HepG2 (cell line): Measurements from ENCODE around the gene TWNK. TPM values are rescaled to one million over a fixed set of nuclear protein-coding genes. Genes with fewer than 3 reads are reported as not detected.

Experiments used
- ATAC-seq: fragments of 200-7000 bp; cut with Tn5 transposase; 3 replicates; pipeline ENCODE4 v1.9.1; 2020; ENCODE audit warnings: mild to moderate bottlenecking, moderate library complexity
- BruUV-seq: library from RNA; stranded (reverse); fragments of 400-500 nt; replicated peaks from 2 replicates; lab custom pipeline; 2021; lab: Mats Ljungman, UMichigan
- CTCF ChIA-PET: fragments of 300-600 bp; formaldehyde crosslinking; extraction: SDS; loops from one replicate; lab custom pipeline; 2021; ENCODE audit warnings: low total read pairs, inconsistent platforms, low intra/inter-chr PET ratio; lab: Yijun Ruan, JAX
- POLR2A ChIA-PET: fragments of 350-600 bp; sonication (Branson Sonifier 250); formaldehyde crosslinking; loops from one replicate; lab custom pipeline; 2020; ENCODE audit warnings: antibody characterized with exemption, inconsistent platforms; lab: Yijun Ruan, JAX
- DNase-seq: peaks from one replicate; pipeline ENCODE4 v3.0.0-alpha.2; 2015; ENCODE audit warnings: low spot score
- FAIRE-seq: peaks from 3 replicates; lab custom pipeline; 2011; peaks lifted over from hg19 to GRCh38; lab: Jason Lieb, UNC
- H2AFZ ChIP-seq: one replicate; pipeline ENCODE4 v1.6.1; 2011; ENCODE audit warnings: low read length, inconsistent platforms
- H3K27ac ChIP-seq: fragments of 300-600 bp; 3 replicates; pipeline ENCODE4 v1.8.0; 2011; ENCODE audit warnings: mixed run types, mild to moderate bottlenecking, mixed read lengths, low read length, inconsistent platforms; ENCODE audit not compliant: insufficient read depth; ENCODE audit errors: extremely low read length
- H3K27me3 ChIP-seq, 2 experiments: fragments of 200-600 bp in 1 of 2; 2 replicates in 1 of 2; 3 replicates in 1 of 2; pipeline versions ENCODE4 v1.6.0 to v1.8.0; 2011; ENCODE audit warnings: low read length in 2 of 2, mild to moderate bottlenecking in 2 of 2, moderate library complexity in 2 of 2, inconsistent platforms in 1 of 2; ENCODE audit not compliant: insufficient read depth in 2 of 2, control insufficient read depth in 1 of 2
- H3K36me3 ChIP-seq, 2 experiments: fragments of 200-600 bp in 1 of 2; replicated peaks in 1 of 2; 2 replicates in 1 of 2; 3 replicates in 1 of 2; pipeline versions ENCODE4 v1.5.1 to v1.8.0; 2011; ENCODE audit warnings: low read length in 2 of 2, inconsistent platforms in 1 of 2; ENCODE audit not compliant: insufficient read depth in 2 of 2, control insufficient read depth in 1 of 2
- H3K4me1 ChIP-seq: 2 replicates; pipeline ENCODE4 v1.5.1; 2012; ENCODE audit warnings: low read length, inconsistent platforms; ENCODE audit not compliant: insufficient read depth
- H3K4me2 ChIP-seq: 2 replicates; pipeline ENCODE4 v1.6.0; 2011; ENCODE audit warnings: low read depth, low read length, inconsistent platforms
- H3K4me3 ChIP-seq, 3 experiments: fragments of 200-600 bp in 1 of 3; sonication (generic), shearing (Covaris generic) in 1 of 3; replicated peaks in 1 of 3; 2 replicates each; pipeline ENCODE4 v1.5.1; 2011 to 2016; ENCODE audit warnings: low read length in 3 of 3, inconsistent platforms in 2 of 3, low read depth in 2 of 3, mild to moderate bottlenecking in 2 of 3, control low read depth in 1 of 3, mixed read lengths in 1 of 3; ENCODE audit not compliant: insufficient read depth in 1 of 3
- H3K79me2 ChIP-seq: one replicate; pipeline ENCODE4 v1.6.1; 2011; ENCODE audit warnings: low read length, inconsistent platforms; ENCODE audit not compliant: insufficient read depth
- H3K9ac ChIP-seq: 2 replicates; pipeline ENCODE4 v1.6.0; 2011; ENCODE audit warnings: mild to moderate bottlenecking, low read depth, low read length, inconsistent platforms; ENCODE audit not compliant: insufficient read depth
- H3K9me3 ChIP-seq: 2 replicates; pipeline ENCODE4 v1.5.1; 2012; ENCODE audit warnings: mild to moderate bottlenecking, low read length
- H4K20me1 ChIP-seq: 2 replicates; pipeline ENCODE4 v1.6.0; 2011; ENCODE audit warnings: inconsistent platforms, mild to moderate bottlenecking, low read length, moderate library complexity; ENCODE audit not compliant: insufficient read depth
- FIP1L1 ChIP-seq: fragments of 200-400 bp; formaldehyde crosslinking; IDR thresholded peaks from 2 replicates; pipeline ENCODE4 v1.6.1; 2018; ENCODE audit warnings: low read depth, mild to moderate bottlenecking, low read length, moderate library complexity, borderline replicate concordance; ENCODE audit not compliant: insufficient read depth
- FOXP4 ChIP-seq: sonication (generic); formaldehyde crosslinking; IDR thresholded peaks from 2 replicates; pipeline ENCODE4 v1.4.0; 2020; ENCODE audit warnings: missing genetic modification reagents
- GZF1 ChIP-seq: sonication (generic); formaldehyde crosslinking; IDR thresholded peaks from 2 replicates; pipeline ENCODE4 v1.5.1; 2020; ENCODE audit warnings: mild to moderate bottlenecking, missing genetic modification reagents
- HCFC1 ChIP-seq: fragments of 150-350 bp; IDR thresholded peaks from 2 replicates; pipeline ENCODE4 v1.6.1; 2014; ENCODE audit warnings: low read depth, low read length
- JARID2 ChIP-seq: sonication (generic); formaldehyde crosslinking; IDR thresholded peaks from 2 replicates; pipeline ENCODE4 v1.8.1; 2023; ENCODE audit warnings: missing genetic modification reagents, inconsistent platforms; ENCODE audit not compliant: insufficient replicate concordance
- PITX1 ChIP-seq: sonication (generic); formaldehyde crosslinking; IDR thresholded peaks from 2 replicates; pipeline ENCODE4 v1.5.1; 2020; ENCODE audit warnings: mild to moderate bottlenecking, missing genetic modification reagents
- SATB2 ChIP-seq: sonication (generic); formaldehyde crosslinking; IDR thresholded peaks from 2 replicates; pipeline ENCODE4 v1.5.0; 2020; ENCODE audit warnings: missing genetic modification reagents
- SIN3A ChIP-seq: IDR thresholded peaks from 2 replicates; pipeline ENCODE4 v1.6.1; 2011; ENCODE audit warnings: low read depth, mild to moderate bottlenecking, control low read depth, low read length, borderline replicate concordance
- SNAI1 ChIP-seq: sonication (generic); formaldehyde crosslinking; IDR thresholded peaks from 2 replicates; pipeline ENCODE4 v1.5.0; 2020; ENCODE audit warnings: mild to moderate bottlenecking, missing genetic modification reagents, borderline replicate concordance
- SSRP1 ChIP-seq: IDR thresholded peaks from 2 replicates; pipeline ENCODE4 v1.6.1; 2016; ENCODE audit warnings: control low read depth
- XRCC5 ChIP-seq: fragments of 200-400 bp; formaldehyde crosslinking; optimal IDR thresholded peaks from 2 replicates; pipeline ENCODE3; 2017; ENCODE audit warnings: mild to moderate bottlenecking, low read length
- ZBTB34 ChIP-seq: sonication (generic); formaldehyde crosslinking; IDR thresholded peaks from 2 replicates; pipeline ENCODE4 v1.8.0; 2022; ENCODE audit warnings: mild to moderate bottlenecking, missing genetic modification reagents
- ZNF235 ChIP-seq: sonication (generic); formaldehyde crosslinking; IDR thresholded peaks from 2 replicates; pipeline ENCODE4 v1.8.1; 2023; ENCODE audit warnings: mild to moderate bottlenecking, missing genetic modification reagents, borderline replicate concordance
- ZNF264 ChIP-seq: sonication (generic); formaldehyde crosslinking; IDR thresholded peaks from 2 replicates; pipeline ENCODE4 v1.4.0; 2020; ENCODE audit warnings: missing genetic modification reagents
- ZNF275 ChIP-seq: sonication (generic); formaldehyde crosslinking; IDR thresholded peaks from 2 replicates; pipeline ENCODE4 v1.8.0; 2022; ENCODE audit warnings: missing genetic modification reagents, mild to moderate bottlenecking, inconsistent platforms, borderline replicate concordance
- ZNF34 ChIP-seq: sonication (generic); formaldehyde crosslinking; IDR thresholded peaks from 2 replicates; pipeline ENCODE4 v1.4.0; 2020; ENCODE audit warnings: mild to moderate bottlenecking, missing genetic modification reagents, borderline replicate concordance
- ZNF576 ChIP-seq: sonication (generic); formaldehyde crosslinking; IDR thresholded peaks from 2 replicates; pipeline ENCODE4 v1.4.0; 2020; ENCODE audit warnings: mild to moderate bottlenecking, missing genetic modification reagents
- ZNF674 ChIP-seq: sonication (generic); formaldehyde crosslinking; IDR thresholded peaks from 2 replicates; pipeline ENCODE4 v1.5.0; 2020; ENCODE audit warnings: low read depth, mild to moderate bottlenecking, missing genetic modification reagents
- ZNF7 ChIP-seq: IDR thresholded peaks from 2 replicates; pipeline ENCODE4 v1.6.1; 2016; ENCODE audit warnings: missing biosample characterization, missing genetic modification reagents
- WGBS: methylation state at CpG from one replicate; pipeline ENCODE4 v1.1.6; 2017; ENCODE audit warnings: low lambda C conversion rate; 5-methylcytosine and 5-hydroxymethylcytosine counted together
- in situ Hi-C: cut with HindIII; loops from 2 replicates; pipeline ENCODE4 v1.10.0; 2017; ENCODE audit warnings: low pct_unique_long_range_greater_than_20kb; ENCODE audit not compliant: extremely low pct_ligation_motif_present
- intact Hi-C: fragments of 100-400 bp; cut with micrococcal nuclease; formaldehyde crosslinking; loops from one replicate; pipeline ENCODE4 v1.10.0; 2022; ENCODE audit not compliant: unreplicated experiment
- polyA plus RNA-seq, 8 experiments: library from polyadenylated mRNA; depleted of rRNA in 3 of 8; stranded (reverse) in 7 of 8; unstranded in 1 of 8; fragments of >200 nt; fragmentation: Illumina TruSeq in 4 of 8; extraction: Trizol in 4 of 8; gene quantifications; 2 replicates each; pipeline versions ENCODE4 v1.2.1 to v1.2.3, GENCODE V29; 2011 to 2016; ENCODE audit warnings: low read depth in 4 of 8, missing spikeins in 1 of 8, mixed read lengths in 1 of 8; ENCODE audit not compliant: insufficient read depth in 1 of 8
- total RNA-seq, 5 experiments: library from RNA; depleted of rRNA; stranded (reverse); fragments of >200 nt; fragmentation: Illumina TruSeq; extraction: Trizol; gene quantifications; 2 replicates each; pipeline ENCODE4 v1.2.3, GENCODE V29; 2016; ENCODE audit warnings: low read depth in 1 of 5

Gene TWNK
- total and polyA plus RNA-seq, 2 of the 13 experiments (the other 11 are each of a cell fraction or from before 2014, with no cell fraction given), result 10.7 to 16.5 TPM

GRCh38 chr10:100998991-100999741 is 11.8 kb downstream of the TWNK start:
- no peak overlapping the region for H2AFZ ChIP-seq
- peak overlapping the region; percentile 95 for H3K9ac ChIP-seq
- FAIRE-seq, result no peak
- peaks cover 32% of the 10 kb centered on the region for H3K4me1 ChIP-seq
- ChIA-PET CTCF (interaction anchor here (8.5 kb wide), 1 partner anchor 13 kb away, joined by 240 read pairs; no protein-coding TSS in a partner anchor), POLR2A (interaction anchor here (0.7 to 23.0 kb wide), 7 partner anchors 10 to 123 kb away, joined by 3 to 277 read pairs (median 54); partner anchors contain the start of genes KAZALD1, MRPL43, PDZD7 and SEMA4G)
- H3K4me2 ChIP-seq, result peak overlapping the region; percentile 98
- DNase-seq, result peak; percentile 45
- H3K79me2 ChIP-seq, result peaks cover 32% of the 10 kb centered on the region
- peak overlapping the region; percentile 71 to 99 (median 91) for H3K4me3 ChIP-seq
- intact Hi-C loops, result loop anchor here (1.0 kb wide), 1 partner anchor 13 kb away; no protein-coding TSS in a partner anchor
- ATAC-seq, result peak; percentile 35
- peaks cover 8 to 20% of the 10 kb centered on the region in 2 experiments; a peak in 4 of 5 replicates for H3K36me3 ChIP-seq
- no peaks in the 10 kb centered on the region; the same call in 1 of the 2 replicates for H4K20me1 ChIP-seq
- H3K27me3 ChIP-seq, result no peaks in the 10 kb centered on the region; a peak in 1 of 5 replicates
- WGBS, result 0% methylated on average over 8 of the region's 83 CpGs
- in situ Hi-C loops, result no loop called here
- H3K27ac ChIP-seq, result peak overlapping the region; percentile 89
- H3K9me3 ChIP-seq, result no peaks in the 10 kb centered on the region
- TSS peak; percentile 91 for BruUV-seq
- TF ChIP-seq GZF1 (CRISPR knock-in tag) (no peak), XRCC5 (peak; percentile 91), PITX1 (CRISPR knock-in tag) (no peak), HCFC1 (no peak), SIN3A (peak; percentile 29; the same call in 1 of the 2 replicates), ZNF576 (CRISPR knock-in tag) (peak; percentile 57; the same call in 1 of the 2 replicates), SSRP1 (no peak), ZBTB34 (CRISPR knock-in tag) (peak; percentile 20), ZNF275 (CRISPR knock-in tag) (peak; percentile 7; the same call in 1 of the 2 replicates), ZNF34 (CRISPR knock-in tag) (no peak), FOXP4 (CRISPR knock-in tag) (no peak), ZNF674 (CRISPR knock-in tag) (no peak), ZNF7 (CRISPR knock-in tag) (no peak), JARID2 (CRISPR knock-in tag) (no peak), SNAI1 (CRISPR knock-in tag) (0 out of 2 replicates have a peak, but pooled peaks have one; percentile 54), SATB2 (CRISPR knock-in tag) (no peak), FIP1L1 (no peak), ZNF235 (CRISPR knock-in tag) (peak; percentile 71; the same call in 1 of the 2 replicates), ZNF264 (CRISPR knock-in tag) (no peak)
